ENCODE data around the gene PLXDC2. TPM values are rescaled to one million over a fixed set of nuclear protein-coding genes. Genes with fewer than 3 reads are reported as not detected.

The PLXDC2 gene
- polyA plus RNA-seq, 2 of the 4 experiments (the other 2 are of a cell fraction): 0.08 to 0.09 TPM

DNA sequence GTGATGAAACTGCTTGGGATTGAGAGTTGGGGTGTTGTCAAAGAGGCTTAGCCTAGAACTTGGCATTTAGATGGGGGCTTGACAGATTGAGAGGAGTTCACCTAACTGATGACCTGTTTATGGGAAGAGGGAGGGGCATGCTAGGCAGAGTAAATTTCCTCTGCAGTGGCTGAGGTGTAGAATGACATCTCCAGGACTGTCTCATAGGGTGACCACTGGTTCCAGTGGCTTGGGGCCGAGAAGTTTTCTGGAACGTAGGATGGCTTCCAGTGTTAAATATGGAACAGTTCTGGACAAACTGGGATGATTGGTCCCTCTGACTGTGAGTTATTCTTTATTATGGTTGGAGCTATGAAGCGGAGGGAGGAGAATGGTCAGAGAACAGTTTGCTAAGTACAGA lies 186.4 kb downstream of the PLXDC2 start:
- CTCF ChIA-PET: no interaction called here
- FAIRE-seq: no peak

DNA sequence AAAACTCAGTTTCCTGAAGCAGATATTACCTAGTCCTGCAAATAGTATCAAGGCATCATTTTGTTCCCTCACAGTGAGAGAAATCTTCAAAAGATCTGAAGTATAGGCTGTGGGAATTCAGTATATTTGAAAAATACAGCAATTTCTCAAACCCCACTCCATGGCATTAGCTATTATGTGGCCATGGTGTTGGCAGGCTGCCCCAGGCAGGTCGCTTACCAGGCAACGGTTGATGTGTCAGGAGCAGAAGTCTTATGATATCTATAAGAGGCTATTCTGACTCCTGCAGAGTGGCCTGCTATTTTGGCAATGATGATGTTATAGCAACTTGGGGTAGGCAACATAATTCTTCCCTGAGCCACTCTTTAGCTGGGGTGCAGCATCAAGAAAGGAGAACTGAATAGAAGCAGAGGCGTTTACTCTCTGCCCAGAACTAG lies 187.9 kb downstream of the PLXDC2 start:
- no peak overlapping the region for H3K4me2 ChIP-seq
- POLR2A ChIA-PET: no interaction called here
- no peak overlapping the region for H3K27ac ChIP-seq
- 1% methylated on average over 3 of the region's 3 CpGs for WGBS (ENCODE audit: missing lambda C conversion rate)
- TF ChIP-seq POLR2A (IDR thresholded peaks at IDR 0.05; ENCODE audit: low read length) (no peak), CHD4 (IDR thresholded peaks at IDR 0.05; ENCODE audit: borderline replicate concordance) (no peak), CEBPB (IDR thresholded peaks at IDR 0.05) (no peak), EHF (CRISPR knock-in tag; IDR thresholded peaks at IDR 0.05) (no peak), MAFK (IDR thresholded peaks at IDR 0.05; ENCODE audit: partially characterized antibody) (no peak), HOXB13 (CRISPR knock-in tag; IDR thresholded peaks at IDR 0.05; ENCODE audit: low read depth) (no peak), KDM1A (IDR thresholded peaks at IDR 0.05; ENCODE audit: low read depth) (no peak), SREBF2 (IDR thresholded peaks at IDR 0.05) (no peak), KDM5A (IDR thresholded peaks at IDR 0.05) (no peak), MYC (IDR thresholded peaks at IDR 0.05; ENCODE audit: borderline replicate concordance, low read length) (no peak)
- TF ChIP-seq, protein P1, sequence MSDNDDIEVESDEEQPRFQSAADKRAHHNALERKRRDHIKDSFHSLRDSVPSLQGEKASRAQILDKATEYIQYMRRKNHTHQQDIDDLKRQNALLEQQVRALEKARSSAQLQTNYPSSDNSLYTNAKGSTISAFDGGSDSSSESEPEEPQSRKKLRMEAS (IDR thresholded peaks at IDR 0.05): no peak
- TF ChIP-seq, protein P2, sequence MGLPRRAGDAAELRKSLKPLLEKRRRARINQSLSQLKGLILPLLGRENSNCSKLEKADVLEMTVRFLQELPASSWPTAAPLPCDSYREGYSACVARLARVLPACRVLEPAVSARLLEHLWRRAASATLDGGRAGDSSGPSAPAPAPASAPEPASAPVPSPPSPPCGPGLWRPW (IDR thresholded peaks at IDR 0.05): no peak
- TF ChIP-seq, protein P3, sequence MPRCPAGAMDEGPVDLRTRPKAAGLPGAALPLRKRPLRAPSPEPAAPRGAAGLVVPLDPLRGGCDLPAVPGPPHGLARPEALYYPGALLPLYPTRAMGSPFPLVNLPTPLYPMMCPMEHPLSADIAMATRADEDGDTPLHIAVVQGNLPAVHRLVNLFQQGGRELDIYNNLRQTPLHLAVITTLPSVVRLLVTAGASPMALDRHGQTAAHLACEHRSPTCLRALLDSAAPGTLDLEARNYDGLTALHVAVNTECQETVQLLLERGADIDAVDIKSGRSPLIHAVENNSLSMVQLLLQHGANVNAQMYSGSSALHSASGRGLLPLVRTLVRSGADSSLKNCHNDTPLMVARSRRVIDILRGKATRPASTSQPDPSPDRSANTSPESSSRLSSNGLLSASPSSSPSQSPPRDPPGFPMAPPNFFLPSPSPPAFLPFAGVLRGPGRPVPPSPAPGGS (IDR thresholded peaks at IDR 0.05): no peak
- H3K4me3 ChIP-seq: no peak overlapping the region
- H3K9me3 ChIP-seq: no peaks in the 10 kb centered on the region
- no peaks in the 10 kb centered on the region for H3K4me1 ChIP-seq
- no peak for ATAC-seq
- CTCF ChIA-PET: no interaction called here
- no peak for FAIRE-seq
- DNase-seq (ENCODE audit: low read depth in 1 of 2, low spot score in 1 of 2): no peak

More for the DNA sequence above, 186.4 kb downstream of the PLXDC2 start:
- WGBS (ENCODE audit: missing lambda C conversion rate): 34% methylated on average over 3 of the region's 3 CpGs
- Histone ChIP-seq H3K4me2 (no peak overlapping the region), H3K4me1 (no peaks in the 10 kb centered on the region), H3K4me3 (no peak overlapping the region), H3K9me3 (no peaks in the 10 kb centered on the region), H3K27ac (no peak overlapping the region)
- POLR2A ChIA-PET: no interaction called here
- DNase-seq (ENCODE audit: low read depth in 1 of 2, low spot score in 1 of 2) (no peak), ATAC-seq (no peak)
- TF ChIP-seq ZSCAN20 (CRISPR knock-in tag; IDR thresholded peaks at IDR 0.05) (no peak), HOXA7 (CRISPR knock-in tag; IDR thresholded peaks at IDR 0.05) (no peak)
- TF ChIP-seq, protein P4, sequence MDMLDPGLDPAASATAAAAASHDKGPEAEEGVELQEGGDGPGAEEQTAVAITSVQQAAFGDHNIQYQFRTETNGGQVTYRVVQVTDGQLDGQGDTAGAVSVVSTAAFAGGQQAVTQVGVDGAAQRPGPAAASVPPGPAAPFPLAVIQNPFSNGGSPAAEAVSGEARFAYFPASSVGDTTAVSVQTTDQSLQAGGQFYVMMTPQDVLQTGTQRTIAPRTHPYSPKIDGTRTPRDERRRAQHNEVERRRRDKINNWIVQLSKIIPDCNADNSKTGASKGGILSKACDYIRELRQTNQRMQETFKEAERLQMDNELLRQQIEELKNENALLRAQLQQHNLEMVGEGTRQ (IDR thresholded peaks at IDR 0.05): no peak

DNA sequence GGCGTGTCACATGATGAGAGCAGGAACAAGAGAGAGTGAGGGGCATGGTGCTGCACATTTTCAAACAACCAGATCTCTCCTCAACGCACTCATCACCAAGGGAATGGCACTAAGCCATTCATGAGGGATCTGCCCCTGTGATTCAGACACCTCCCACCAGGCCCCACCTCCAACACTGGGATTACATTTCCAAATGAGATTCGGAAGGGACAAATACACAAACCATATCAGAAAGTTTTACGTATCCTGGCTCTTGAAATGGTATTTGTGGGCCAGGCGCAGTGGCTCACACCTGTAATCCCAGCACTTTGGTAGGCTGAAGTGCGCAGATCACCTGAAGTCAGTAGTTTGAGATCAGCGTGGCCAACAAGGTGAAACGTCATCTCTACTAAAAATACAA lies 189.4 kb downstream of the PLXDC2 start:
- no peak for FAIRE-seq
- POLR2A ChIA-PET: no interaction called here
- ATAC-seq: no peak
- Histone ChIP-seq H3K4me1 (no peaks in the 10 kb centered on the region), H3K27ac (no peak overlapping the region), H3K9me3 (no peaks in the 10 kb centered on the region), H3K4me3 (no peak overlapping the region), H3K4me2 (no peak overlapping the region)
- TF ChIP-seq, protein P4 (IDR thresholded peaks at IDR 0.05): no peak
- TF ChIP-seq RCOR1 (IDR thresholded peaks at IDR 0.05; ENCODE audit: low read depth, low read length) (no peak), PHF8 (IDR thresholded peaks at IDR 0.05; ENCODE audit: borderline replicate concordance, low read depth) (no peak)
- WGBS (ENCODE audit: missing lambda C conversion rate): 38% methylated on average over 8 of the region's 8 CpGs
- CTCF ChIA-PET: no interaction called here
- no peak for DNase-seq (ENCODE audit: low read depth in 1 of 2, low spot score in 1 of 2)

Measured in A549 (cell line).